ENCODE results near the gene IGSF8. TPM values are rescaled to one million over a fixed set of nuclear protein-coding genes. Genes with fewer than 3 reads are reported as not detected.

Gene IGSF8
- total RNA-seq, 6 experiments from 2014 or later = 27.5 to 45.7 (median 29.4) TPM

GRCh38 chr1:160101037-160101716, 2.8 kb upstream of the IGSF8 start:
- intact Hi-C loops (cut with DNase I) = loop anchor here (10.0 kb wide), 1 partner anchor 274 kb away; no protein-coding TSS in a partner anchor
- H3K4me3 ChIP-seq = no peak overlapping the region

GRCh38 chr1:160099716-160100375, 1.4 kb upstream of the IGSF8 start:
- 83% methylated on average over 1 of the region's 2 CpGs for WGBS (ENCODE audit: insufficient coverage, low coverage, low lambda C conversion rate, missing lambda C conversion rate)
- ATAC-seq = no peak

More at GRCh38 chr1:160101037-160101716, 2.8 kb upstream of the IGSF8 start:
- Histone ChIP-seq H3K9me3 (no peaks in the 10 kb centered on the region), H3K27ac (peak overlapping the region in 1 of 3 donors; percentile 25), H3K27me3 (no peaks in the 10 kb centered on the region), H3K36me3 (no peaks in the 10 kb centered on the region), H3K4me1 (peaks cover 0 to 36% (median 9%) of the 10 kb centered on the region in 4 donors)
- DNase-seq (peak; percentile 67 to 81 (median 77)), ATAC-seq (peak; percentile 30 to 51 (median 32))
- WGBS (ENCODE audit: insufficient coverage, low coverage, low lambda C conversion rate, missing lambda C conversion rate) = 2% methylated on average over 5 of the region's 13 CpGs
- TF ChIP-seq CTCF (IDR thresholded peaks at IDR 0.05) (peak; percentile 74 to 88 (median 81)), POLR2A (IDR thresholded peaks at IDR 0.05) (no peak)

GRCh38 chr1:160098852-160099561, 588 bp upstream of the IGSF8 start:
- 4% methylated on average over 27 of the region's 40 CpGs for WGBS (ENCODE audit: insufficient coverage, low coverage, low lambda C conversion rate, missing lambda C conversion rate)
- Histone ChIP-seq H3K27me3 (no peaks in the 10 kb centered on the region), H3K4me1 (peaks cover 0 to 57% (median 20%) of the 10 kb centered on the region in 4 donors), H3K4me3 (peak overlapping the region; percentile 24 to 52 (median 44)), H3K27ac (peak overlapping the region; percentile 65 to 88 (median 78)), H3K9me3 (no peaks in the 10 kb centered on the region), H3K36me3 (no peaks in the 10 kb centered on the region)
- DNase-seq (peak; percentile 99), ATAC-seq (peak; percentile 75 to 88 (median 80))
- intact Hi-C loops (cut with DNase I) = no loop called here
- peak; percentile 57 for TF ChIP-seq POLR2A (IDR thresholded peaks at IDR 0.05)
- TF ChIP-seq CTCF (IDR thresholded peaks at IDR 0.05) = no peak

More at GRCh38 chr1:160099716-160100375, 1.4 kb upstream of the IGSF8 start:
- H3K27me3 ChIP-seq = no peaks in the 10 kb centered on the region
- H3K27ac ChIP-seq = peak overlapping the region in 2 of 3 donors; percentile 65 to 88
- no peaks in the 10 kb centered on the region for H3K36me3 ChIP-seq
- no peak for DNase-seq
- H3K4me3 ChIP-seq = no peak overlapping the region
- peaks cover 0 to 50% (median 16%) of the 10 kb centered on the region in 4 donors for H3K4me1 ChIP-seq
- H3K9me3 ChIP-seq = no peaks in the 10 kb centered on the region
- intact Hi-C loops (cut with DNase I) = loop anchor here (10.0 kb wide), 1 partner anchor 275 kb away; no protein-coding TSS in a partner anchor
- TF ChIP-seq POLR2A (IDR thresholded peaks at IDR 0.05) (no peak), CTCF (IDR thresholded peaks at IDR 0.05) (no peak)

- Histone ChIP-seq H3K27ac (peak overlapping the region; percentile 67 to 86 (median 70)), H3K36me3 (peaks cover 0 to 5% (median 1%) of the 10 kb centered on the region in 4 donors), H3K4me1 (peaks cover 0 to 74% (median 28%) of the 10 kb centered on the region in 4 donors), H3K27me3 (no peaks in the 10 kb centered on the region), H3K9me3 (no peaks in the 10 kb centered on the region), H3K4me3 (peak overlapping the region; percentile 72 to 81 (median 74))
- DNase-seq (no peak), ATAC-seq (no peak)
- intact Hi-C loops (cut with DNase I) = no loop called here
- 43% methylated on average over 4 of the region's 5 CpGs for WGBS (ENCODE audit: insufficient coverage, low coverage, low lambda C conversion rate, missing lambda C conversion rate)
- no peak for TF ChIP-seq CTCF (IDR thresholded peaks at IDR 0.05)
- peak; percentile 6 for TF ChIP-seq POLR2A (IDR thresholded peaks at IDR 0.05)
These were observed 1.1 kb downstream of the IGSF8 start for GRCh38 chr1:160097151-160097910.
